Large intestine (tissue), 3 donors: Measurements from ENCODE around the gene PLVAP. TPM values are rescaled to one million over a fixed set of nuclear protein-coding genes. Genes with fewer than 3 reads are reported as not detected.

Source experiments
- DNase-seq, 2 donors: peaks; one replicate each; pipeline versions ENCODE4 v3.0.0 to v3.0.0-alpha.2; 2013
- H3K27ac ChIP-seq: one replicate; pipeline ENCODE4 v1.5.1; 2013; ENCODE audit warnings: low read length
- H3K27me3 ChIP-seq: 2 replicates; pipeline ENCODE4 v1.6.1; 2013; ENCODE audit warnings: low read length; ENCODE audit not compliant: control insufficient read depth, insufficient read depth
- H3K36me3 ChIP-seq: 2 replicates; pipeline ENCODE4 v1.6.1; 2013; ENCODE audit warnings: low read length; ENCODE audit not compliant: control insufficient read depth, insufficient read depth
- H3K4me1 ChIP-seq: one replicate; pipeline ENCODE4 v1.6.1; 2013; ENCODE audit warnings: low read length; ENCODE audit not compliant: control insufficient read depth, insufficient read depth
- H3K4me3 ChIP-seq: one replicate; pipeline ENCODE4 v1.5.1; 2013; ENCODE audit warnings: low read length
- H3K9me3 ChIP-seq: one replicate; pipeline ENCODE4 v1.6.1; 2013; ENCODE audit warnings: mild to moderate bottlenecking, low read depth, low read length, moderate library complexity; ENCODE audit not compliant: control insufficient read depth
- WGBS: methylation state at CpG from one replicate; pipeline ENCODE4 v1.1.5; 2013; ENCODE audit warnings: low lambda C conversion rate; ENCODE audit not compliant: insufficient coverage; 5-methylcytosine and 5-hydroxymethylcytosine counted together
- polyA plus RNA-seq: library from polyadenylated mRNA; unstranded; fragments of 120-200 nt; gene quantifications from one replicate; pipeline ENCODE4 v1.2.1, GENCODE V29; 2013

Gene PLVAP
- polyA plus RNA-seq, 1 donor: 35.6 TPM

DNA sequence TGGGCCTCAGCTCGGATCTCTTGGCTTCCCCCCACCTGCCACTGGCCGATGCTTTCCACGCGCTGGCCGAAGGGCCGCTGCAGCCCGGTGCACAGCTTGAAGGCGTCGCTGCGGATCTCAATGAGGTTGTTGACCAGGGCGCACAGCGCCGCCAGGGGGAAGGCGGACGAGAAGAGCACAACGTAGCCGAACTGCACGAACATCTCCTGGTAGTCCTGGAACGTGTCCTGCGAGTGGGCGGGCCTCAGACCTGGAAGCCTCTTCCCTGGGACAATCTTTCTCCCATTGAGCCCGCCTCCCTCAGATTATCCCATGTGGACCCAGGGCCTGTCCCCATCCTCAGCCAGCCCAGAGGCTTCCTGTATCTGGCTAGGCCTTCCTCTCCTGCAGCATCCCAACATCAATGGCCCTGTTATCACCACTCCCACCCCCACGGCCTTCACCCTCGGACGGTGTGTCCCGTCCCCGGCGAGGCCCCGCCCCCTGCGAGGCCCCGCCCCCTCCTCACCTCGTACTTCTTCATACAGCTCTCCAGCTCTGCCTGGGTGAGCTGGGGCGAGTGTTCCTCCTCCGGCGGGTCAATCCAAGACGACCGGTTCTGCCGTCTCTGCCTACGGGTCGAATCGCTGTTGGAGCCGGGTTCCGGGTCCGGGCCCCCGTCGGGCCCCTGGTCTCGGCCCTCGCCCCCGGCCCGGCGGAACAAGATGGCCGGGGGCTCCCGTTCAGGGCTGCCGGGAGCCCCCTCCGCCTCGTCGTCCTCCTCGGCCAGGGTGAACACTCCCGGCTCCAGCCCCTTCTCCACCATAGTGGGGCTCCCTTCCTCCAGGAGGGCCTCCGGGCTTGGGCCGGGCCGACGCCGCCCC is 49.3 kb downstream of the PLVAP start:
- WGBS: no CpG with 5 or more reads among the region's 64 CpGs
- peak overlapping the region; percentile 40 for H3K27ac ChIP-seq

DNA sequence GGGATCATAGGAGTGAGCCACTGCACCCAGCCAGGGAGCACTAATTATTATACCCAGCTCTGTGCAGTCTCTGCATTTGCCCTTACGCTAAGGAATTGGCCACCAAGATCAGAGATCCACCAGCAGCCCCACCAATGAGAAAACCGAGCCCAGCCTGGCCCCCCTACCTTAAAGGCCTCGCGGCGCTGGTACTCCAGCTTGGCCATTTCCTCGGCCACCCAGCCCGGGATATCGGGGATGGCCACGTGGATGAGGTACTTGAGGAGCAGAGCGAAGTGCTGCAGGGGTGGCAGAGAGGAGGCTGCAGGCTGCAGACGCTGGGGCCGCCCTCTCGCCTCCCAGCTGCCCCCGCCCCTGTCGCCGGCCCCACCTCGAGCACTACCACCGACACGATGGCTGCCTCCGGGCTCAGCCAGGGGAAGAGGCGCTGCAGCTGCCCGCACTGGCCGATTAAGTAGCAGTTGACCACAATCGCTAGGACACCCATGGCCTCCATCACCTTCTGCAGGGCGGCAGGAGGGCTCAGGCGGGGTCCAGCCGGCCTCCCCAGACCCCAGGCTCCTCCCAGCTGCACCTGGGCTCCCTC is 50.0 kb downstream of the PLVAP start:
- no CpG with 5 or more reads among the region's 27 CpGs for WGBS
- Histone ChIP-seq H3K27ac (no peak overlapping the region), H3K36me3 (peaks cover 3% of the 10 kb centered on the region), H3K4me3 (no peak overlapping the region), H3K9me3 (peaks cover 9% of the 10 kb centered on the region), H3K27me3 (peaks cover 20% of the 10 kb centered on the region), H3K4me1 (peaks cover 11% of the 10 kb centered on the region)
- DNase-seq: no peak

More for the DNA sequence above, 49.3 kb downstream of the PLVAP start:
- Histone ChIP-seq H3K9me3 (peaks cover 11% of the 10 kb centered on the region), H3K36me3 (no peaks in the 10 kb centered on the region), H3K27me3 (peaks cover 20% of the 10 kb centered on the region), H3K4me3 (peak overlapping the region; percentile 46), H3K4me1 (peaks cover 11% of the 10 kb centered on the region)
- DNase-seq: peak; percentile 60 to 86

DNA sequence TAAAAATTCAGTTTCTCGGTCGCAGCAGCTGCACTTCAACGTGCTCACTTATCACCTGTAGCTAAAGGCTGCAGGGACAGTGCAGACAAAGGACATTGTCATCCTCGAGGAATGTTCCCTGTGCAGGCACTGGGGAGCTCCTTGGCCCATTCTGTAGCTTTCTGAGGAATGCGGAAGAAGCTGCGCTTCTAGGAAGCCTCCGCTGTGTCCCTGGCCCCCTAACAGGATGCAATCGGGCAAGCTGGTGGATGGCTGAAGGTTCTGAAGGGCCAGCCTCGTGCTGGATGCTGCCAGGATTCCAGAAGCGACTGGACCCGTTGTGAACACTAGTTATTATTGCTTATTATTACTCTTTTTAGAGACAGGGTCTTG is 50.6 kb downstream of the PLVAP start:
- no peak overlapping the region for H3K4me3 ChIP-seq
- no peak for DNase-seq
- peaks cover 20% of the 10 kb centered on the region for H3K27me3 ChIP-seq
- H3K27ac ChIP-seq: no peak overlapping the region
- WGBS: no CpG with 5 or more reads among the region's 11 CpGs
- H3K4me1 ChIP-seq: peaks cover 11% of the 10 kb centered on the region
- H3K36me3 ChIP-seq: peaks cover 9% of the 10 kb centered on the region
- H3K9me3 ChIP-seq: peaks cover 9% of the 10 kb centered on the region

DNA sequence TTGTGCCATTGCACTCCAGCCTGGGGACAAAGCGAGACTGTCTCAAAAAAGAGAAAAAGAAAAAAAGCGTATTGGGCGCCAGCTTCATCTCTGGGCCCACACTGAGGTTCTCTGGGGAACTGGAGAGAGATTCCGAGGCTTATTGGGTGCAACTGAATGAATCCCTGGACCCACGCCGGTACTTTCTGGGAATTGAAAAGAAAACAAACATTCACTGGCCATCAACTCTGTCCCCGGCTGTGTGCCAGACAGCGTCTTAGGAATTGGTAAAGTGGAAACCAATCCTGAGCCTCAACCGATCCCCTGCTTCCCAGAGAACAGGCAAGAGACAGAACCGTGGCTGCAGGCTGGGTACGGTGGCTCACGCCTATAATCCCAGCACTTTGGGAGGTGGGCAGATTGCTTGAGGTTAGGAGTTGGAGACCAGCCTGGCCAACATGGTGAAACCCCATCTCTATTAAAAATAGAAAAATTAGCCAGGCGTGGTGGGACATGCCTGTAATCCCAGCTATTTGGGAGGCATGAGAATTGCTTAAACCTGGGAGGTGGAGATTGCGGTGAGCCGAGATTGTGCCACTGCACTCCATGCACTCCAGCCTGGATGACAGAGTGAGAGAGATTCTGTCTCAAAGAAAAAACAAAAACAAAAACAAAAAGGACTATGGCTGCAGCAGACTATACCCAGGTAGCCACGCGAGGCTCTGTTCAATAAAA is 51.1 kb downstream of the PLVAP start:
- no peak overlapping the region for H3K27ac ChIP-seq
- 100% methylated on average over 1 of the region's 17 CpGs for WGBS
- peaks cover 12% of the 10 kb centered on the region for H3K36me3 ChIP-seq
- H3K4me3 ChIP-seq: no peak overlapping the region
- peaks cover 20% of the 10 kb centered on the region for H3K27me3 ChIP-seq
- peaks cover 9% of the 10 kb centered on the region for H3K9me3 ChIP-seq
- peaks cover 11% of the 10 kb centered on the region for H3K4me1 ChIP-seq
- no peak for DNase-seq

DNA sequence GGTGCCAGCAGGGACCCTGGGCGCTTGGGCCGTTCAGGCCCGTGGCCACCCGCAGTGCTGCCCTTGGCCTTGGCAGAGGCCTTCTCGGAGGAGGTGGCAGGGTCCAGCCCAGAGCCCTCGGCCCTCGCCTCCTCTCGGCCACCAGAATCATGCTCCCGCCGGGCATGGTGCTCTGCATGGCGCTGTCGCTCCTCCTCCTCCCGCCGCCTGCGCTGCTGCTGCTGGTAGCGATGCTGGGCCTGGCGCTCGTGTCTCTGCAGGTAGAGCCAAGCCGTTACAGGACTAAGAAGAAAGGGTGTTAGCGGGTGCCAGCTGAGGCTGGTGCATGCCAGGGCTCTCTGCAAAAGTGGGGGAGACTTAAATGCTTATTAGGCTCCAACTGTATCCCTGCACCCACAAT is 52.0 kb downstream of the PLVAP start:
- no CpG with 5 or more reads among the region's 20 CpGs for WGBS
- Histone ChIP-seq H3K36me3 (peaks cover 19% of the 10 kb centered on the region), H3K27ac (no peak overlapping the region), H3K9me3 (peaks cover 6% of the 10 kb centered on the region), H3K4me3 (no peak overlapping the region), H3K4me1 (peaks cover 11% of the 10 kb centered on the region), H3K27me3 (peaks cover 14% of the 10 kb centered on the region)
- no peak for DNase-seq

DNA sequence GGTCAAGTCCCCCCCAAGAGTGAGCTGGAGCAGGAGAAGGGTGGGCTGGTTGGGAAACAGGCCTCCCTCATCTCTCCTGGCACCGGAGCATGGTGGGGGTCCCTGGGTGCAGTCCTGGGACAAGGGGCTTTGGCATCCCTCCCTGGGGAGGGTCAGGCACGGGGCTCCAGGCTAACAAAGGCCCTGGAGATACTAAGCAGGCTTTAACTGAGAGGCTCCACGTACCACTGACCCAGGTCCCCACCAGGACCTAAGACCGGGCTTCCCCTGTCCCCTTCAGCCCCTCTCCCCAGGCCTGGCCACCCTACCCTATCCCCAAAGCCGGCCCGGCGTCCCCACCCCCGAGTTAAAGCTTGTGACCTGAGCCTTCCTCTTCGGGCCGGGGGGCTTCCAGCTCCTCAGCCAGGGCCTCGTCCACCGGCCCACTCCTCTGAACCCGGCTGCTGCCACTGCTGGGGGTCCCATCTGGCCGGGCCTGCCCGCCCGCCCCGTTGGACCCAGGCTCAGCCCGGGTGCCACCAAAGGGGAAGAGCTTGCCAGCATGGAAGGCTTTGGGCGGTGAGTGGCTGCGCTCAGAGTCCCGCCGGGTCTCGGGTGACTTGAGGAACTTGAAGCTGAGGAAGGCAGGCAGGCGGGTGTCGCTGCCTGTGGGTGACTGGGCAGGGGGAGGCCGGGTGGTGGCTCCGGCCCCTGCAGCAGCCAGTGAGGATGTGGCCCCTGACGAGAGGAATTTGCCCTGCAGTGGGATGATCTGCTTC is 52.6 kb downstream of the PLVAP start:
- DNase-seq: no peak
- H3K4me3 ChIP-seq: no peak overlapping the region
- H3K4me1 ChIP-seq: peaks cover 11% of the 10 kb centered on the region
- WGBS: no CpG with 5 or more reads among the region's 28 CpGs
- H3K27me3 ChIP-seq: peaks cover 8% of the 10 kb centered on the region
- H3K9me3 ChIP-seq: peaks cover 3% of the 10 kb centered on the region
- H3K27ac ChIP-seq: no peak overlapping the region
- peaks cover 22% of the 10 kb centered on the region for H3K36me3 ChIP-seq

DNA sequence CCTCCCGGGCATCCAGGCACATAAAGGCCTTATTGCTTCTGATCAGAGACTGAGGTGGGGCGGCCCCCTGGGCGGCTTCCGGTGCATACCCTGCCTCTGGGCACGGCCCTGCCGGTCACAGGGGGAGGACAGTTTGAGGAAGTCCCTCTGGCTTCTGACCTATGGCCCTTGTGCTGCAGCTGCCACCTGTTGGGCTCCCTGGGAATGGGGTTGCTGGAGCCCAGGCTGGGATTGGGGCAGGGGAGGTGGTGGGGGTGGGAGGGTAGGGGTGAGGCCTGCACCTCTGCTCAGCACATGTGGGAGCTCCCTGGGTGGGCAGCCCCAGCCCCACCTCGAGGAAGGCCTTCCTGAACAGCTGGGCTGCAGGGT is 53.2 kb downstream of the PLVAP start:
- Histone ChIP-seq H3K9me3 (no peaks in the 10 kb centered on the region), H3K4me3 (no peak overlapping the region), H3K36me3 (peaks cover 28% of the 10 kb centered on the region), H3K27me3 (peaks cover 2% of the 10 kb centered on the region), H3K27ac (no peak overlapping the region), H3K4me1 (peaks cover 8% of the 10 kb centered on the region)
- WGBS: no CpG with 5 or more reads among the region's 7 CpGs
- DNase-seq: no peak

DNA sequence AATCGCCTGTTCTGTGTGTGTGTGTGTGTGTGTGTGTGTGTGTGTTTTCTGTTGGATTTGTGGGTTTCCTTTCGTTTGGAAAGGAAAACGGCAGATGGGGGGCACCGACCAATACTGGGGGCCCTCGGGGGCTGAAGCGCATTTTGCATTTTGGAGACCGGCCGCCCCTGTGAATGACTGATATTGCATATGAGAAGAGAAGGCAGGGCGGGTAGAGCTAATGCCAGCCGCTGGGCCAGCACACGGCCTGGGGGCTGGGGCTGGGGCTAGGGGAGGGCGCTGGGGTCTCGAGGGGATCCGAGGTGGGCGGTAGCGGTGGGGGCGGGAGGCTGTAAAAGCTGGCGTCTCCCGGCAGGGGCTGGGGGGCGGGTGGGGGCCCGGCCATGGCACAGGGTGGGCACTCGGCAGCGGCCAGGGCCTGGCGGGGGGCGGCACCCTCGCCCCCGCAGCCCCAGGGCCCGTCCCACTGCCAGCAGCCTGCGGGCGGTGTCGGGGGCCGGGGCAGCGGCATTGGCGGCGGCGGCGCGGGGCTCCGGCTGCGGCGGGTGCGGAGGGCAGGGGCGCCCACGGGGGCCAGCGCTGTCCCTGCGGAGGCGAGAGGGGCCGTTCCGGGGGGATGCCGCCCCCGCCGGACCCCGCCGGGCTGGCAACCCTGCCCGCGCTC is 53.7 kb downstream of the PLVAP start:
- Histone ChIP-seq H3K27ac (no peak overlapping the region), H3K4me1 (peaks cover 8% of the 10 kb centered on the region), H3K36me3 (peaks cover 30% of the 10 kb centered on the region), H3K27me3 (no peaks in the 10 kb centered on the region), H3K4me3 (no peak overlapping the region), H3K9me3 (no peaks in the 10 kb centered on the region)
- no CpG with 5 or more reads among the region's 56 CpGs for WGBS
- DNase-seq: no peak

DNA sequence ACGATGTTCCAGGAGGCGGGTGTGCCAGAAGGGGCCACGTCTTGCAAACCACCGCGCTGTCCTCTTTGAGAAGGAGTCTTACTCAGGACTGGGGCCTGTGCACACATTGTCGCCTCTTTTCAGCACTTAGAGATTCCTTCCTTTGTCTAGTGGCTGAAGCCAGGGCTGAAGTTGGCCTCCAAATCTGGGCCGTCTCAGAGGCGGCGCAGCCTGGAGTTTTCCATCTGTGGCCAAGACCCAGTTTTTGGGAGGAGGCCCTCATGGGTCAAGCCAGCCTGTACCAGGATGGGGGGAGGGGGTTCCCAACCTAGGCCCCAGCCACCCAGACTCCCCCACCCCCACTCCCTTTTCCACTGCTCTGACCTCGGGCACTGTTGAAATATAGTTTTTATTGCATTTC is 54.3 kb downstream of the PLVAP start:
- DNase-seq: no peak

More for the DNA sequence above, 54.3 kb downstream of the PLVAP start:
- no peaks in the 10 kb centered on the region for H3K9me3 ChIP-seq
- peaks cover 30% of the 10 kb centered on the region for H3K36me3 ChIP-seq
- H3K27me3 ChIP-seq: no peaks in the 10 kb centered on the region
- no CpG with 5 or more reads among the region's 10 CpGs for WGBS
- H3K4me1 ChIP-seq: peaks cover 4% of the 10 kb centered on the region
- H3K27ac ChIP-seq: no peak overlapping the region
- H3K4me3 ChIP-seq: no peak overlapping the region
